ENCODE measurements around the gene POLR1A.

The POLR1A gene

GRCh38 chr2:86105252-86105968 is at the start of gene POLR1A:
TSS of gene POLR1A (minus strand) at chr2:86105886. CDS start at chr2:86105776, 110 bp downstream.
- peak; percentile 95 for DNase-seq

GRCh38 chr2:86150502-86150901 is 44.8 kb upstream of the POLR1A start:
- no peak for DNase-seq

- DNase-seq, result no peak
Measured at GRCh38 chr2:86147793-86148192, 42.1 kb upstream of the POLR1A start.

- DNase-seq, result no peak
Measured at GRCh38 chr2:86143926-86144685, 38.4 kb upstream of the POLR1A start.

- DNase-seq, result peak; percentile 16 to 19
Measured at GRCh38 chr2:86143307-86143706, 37.6 kb upstream of the POLR1A start.

GRCh38 chr2:86142436-86143257 is 37.0 kb upstream of the POLR1A start:
- no peak for DNase-seq

- DNase-seq, result no peak
Measured at GRCh38 chr2:86140969-86141392, 35.3 kb upstream of the POLR1A start.

GRCh38 chr2:86139981-86140380 is 34.3 kb upstream of the POLR1A start:
- no peak for DNase-seq

GRCh38 chr2:86138736-86139625 is 33.3 kb upstream of the POLR1A start:
- DNase-seq, result no peak

GRCh38 chr2:86136141-86136540 is 30.5 kb upstream of the POLR1A start:
- no peak for DNase-seq

- no peak for DNase-seq
Measured at GRCh38 chr2:86135653-86136052, 30.0 kb upstream of the POLR1A start.

GRCh38 chr2:86134709-86135108 is 29.0 kb upstream of the POLR1A start:
- no peak for DNase-seq

- DNase-seq, result no peak
Measured at GRCh38 chr2:86124683-86125082, 19.0 kb upstream of the POLR1A start.

GRCh38 chr2:86123328-86123925 is 17.7 kb upstream of the POLR1A start:
- no peak for DNase-seq

- DNase-seq, result peak in 1 of 2 experiments; percentile 11
Measured at GRCh38 chr2:86118130-86118529, 12.4 kb upstream of the POLR1A start.

- peak; percentile 5 to 16 for DNase-seq
Measured at GRCh38 chr2:86107031-86107430, 1.3 kb upstream of the POLR1A start.

- DNase-seq, result peak; percentile 96 to 97
Measured at GRCh38 chr2:86105969-86106945, 571 bp upstream of the POLR1A start, which contains the start of gene PTCD3. TSS of gene PTCD3 (plus strand) at chr2:86106235. CDS start at chr2:86106248, 13 bp downstream.

GRCh38 chr2:86102157-86102556 is 3.5 kb downstream of the POLR1A start:
- no peak for DNase-seq

GRCh38 chr2:86097913-86098312 is 7.8 kb downstream of the POLR1A start:
- no peak for DNase-seq

- no peak for DNase-seq
Measured at GRCh38 chr2:86097114-86097896, 8.4 kb downstream of the POLR1A start.

All from Kasumi-1 (cell line).